ENCODE measurements around the gene AKAP8L.

AKAP8L gene

GRCh38 chr19:15418579-15419412, at the start of gene AKAP8L:
Gene AKAP8L, minus strand, starts transcription at chr19:15418988. Its CDS starts 65 bp downstream, at chr19:15418923.
- DNase-seq = peak; percentile 99 to 100

- DNase-seq = no peak
Observed at GRCh38 chr19:15467734-15468214, 49.0 kb upstream of the AKAP8L start.

DNA sequence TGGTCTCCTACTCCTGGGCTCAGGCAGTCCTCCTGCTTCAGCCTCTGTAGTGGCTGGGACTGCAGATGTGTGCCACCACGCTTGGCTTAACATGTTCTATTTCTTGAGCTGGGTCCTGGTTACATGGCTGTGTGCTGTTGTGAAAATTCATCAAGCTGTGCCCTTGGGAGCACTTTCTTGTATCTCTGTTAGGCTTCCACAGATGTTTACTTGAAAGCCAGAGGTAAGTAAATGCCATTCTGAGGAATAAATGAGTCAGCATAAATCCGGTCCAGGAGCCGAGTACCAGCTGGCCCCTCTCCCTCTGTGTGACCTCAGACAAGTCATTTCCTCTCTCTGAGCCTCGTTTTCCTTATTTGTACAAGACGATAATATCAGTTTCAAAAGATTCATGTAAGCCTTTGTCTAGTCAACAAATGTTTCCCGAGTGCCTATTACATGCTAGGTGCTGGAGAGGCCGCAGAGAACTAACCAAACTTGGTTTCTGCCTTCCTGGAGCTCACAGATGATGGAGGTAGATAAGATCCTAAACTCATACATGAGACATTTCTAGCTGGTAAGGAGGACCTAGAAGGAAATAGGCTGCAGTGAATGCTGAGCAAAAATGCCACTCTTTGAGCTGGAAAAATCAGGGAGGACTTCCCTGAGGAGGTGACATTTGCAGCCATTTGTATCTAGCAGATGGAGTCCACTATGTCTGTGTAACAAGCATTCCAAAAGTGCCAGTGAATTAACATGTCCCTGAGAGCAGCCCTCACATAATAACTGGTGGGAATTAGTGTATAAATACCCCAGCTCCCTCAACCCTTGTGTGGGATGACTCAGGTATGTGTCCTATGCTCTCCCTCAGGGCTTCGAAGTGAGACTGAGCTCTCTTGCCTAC, 48.3 kb upstream of the AKAP8L start:
- no peak for DNase-seq

DNA sequence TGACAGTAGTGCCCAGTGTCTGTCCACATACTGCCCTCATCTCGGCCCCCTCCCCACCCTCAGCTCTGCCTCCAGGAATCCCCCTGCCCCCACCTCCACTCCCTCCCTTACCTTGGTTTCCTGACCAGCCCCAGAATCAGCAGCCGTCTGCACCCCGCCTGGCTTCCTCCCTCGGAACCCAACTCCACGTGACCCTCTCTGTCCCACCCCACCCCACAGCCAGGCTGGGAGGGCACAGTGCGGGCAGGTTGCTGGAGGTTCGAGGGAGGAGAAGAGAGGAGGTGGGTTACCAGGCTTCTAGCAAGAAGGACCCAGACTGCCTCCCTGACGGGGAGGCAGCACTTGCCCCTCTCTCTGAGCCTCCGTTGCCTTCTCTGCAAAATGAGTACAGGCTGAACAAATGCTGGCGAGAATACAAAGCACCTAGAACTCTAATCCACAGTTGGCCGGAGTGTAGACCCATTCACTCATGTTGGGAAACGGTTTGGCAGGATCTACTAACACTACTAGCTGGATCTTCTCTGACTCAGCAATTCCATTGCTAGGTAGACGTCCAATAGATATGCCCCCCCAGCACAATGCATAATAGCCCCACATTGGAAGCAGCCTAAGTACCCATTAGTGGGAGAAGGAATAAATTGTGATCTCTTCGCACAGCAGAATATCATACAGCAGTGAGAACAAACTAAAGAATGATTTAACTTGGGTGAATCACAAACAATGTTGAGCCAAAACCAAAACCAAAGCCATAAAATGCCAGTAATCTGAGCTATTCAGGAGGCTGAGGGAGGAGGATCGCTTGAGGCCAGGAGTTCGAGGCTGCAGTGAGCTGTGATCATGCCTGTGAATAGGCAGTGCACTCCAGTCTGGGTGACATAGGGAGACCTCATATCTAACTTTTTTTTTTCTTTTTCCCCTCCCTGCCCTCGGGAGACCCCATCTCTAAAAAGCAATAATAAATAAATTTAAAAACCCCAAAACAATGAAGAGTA, 45.9 kb upstream of the AKAP8L start, which contains the start of gene RASAL3:
TSS of gene RASAL3 (minus strand) at position 151 of the 992 bp plus-strand sequence. CDS start 186 bp downstream, outside the sequence.
- no peak for DNase-seq

GRCh38 chr19:15463861-15464371, 45.1 kb upstream of the AKAP8L start:
- DNase-seq = no peak

- DNase-seq = no peak
Observed at GRCh38 chr19:15461694-15462093, 42.9 kb upstream of the AKAP8L start.

DNA sequence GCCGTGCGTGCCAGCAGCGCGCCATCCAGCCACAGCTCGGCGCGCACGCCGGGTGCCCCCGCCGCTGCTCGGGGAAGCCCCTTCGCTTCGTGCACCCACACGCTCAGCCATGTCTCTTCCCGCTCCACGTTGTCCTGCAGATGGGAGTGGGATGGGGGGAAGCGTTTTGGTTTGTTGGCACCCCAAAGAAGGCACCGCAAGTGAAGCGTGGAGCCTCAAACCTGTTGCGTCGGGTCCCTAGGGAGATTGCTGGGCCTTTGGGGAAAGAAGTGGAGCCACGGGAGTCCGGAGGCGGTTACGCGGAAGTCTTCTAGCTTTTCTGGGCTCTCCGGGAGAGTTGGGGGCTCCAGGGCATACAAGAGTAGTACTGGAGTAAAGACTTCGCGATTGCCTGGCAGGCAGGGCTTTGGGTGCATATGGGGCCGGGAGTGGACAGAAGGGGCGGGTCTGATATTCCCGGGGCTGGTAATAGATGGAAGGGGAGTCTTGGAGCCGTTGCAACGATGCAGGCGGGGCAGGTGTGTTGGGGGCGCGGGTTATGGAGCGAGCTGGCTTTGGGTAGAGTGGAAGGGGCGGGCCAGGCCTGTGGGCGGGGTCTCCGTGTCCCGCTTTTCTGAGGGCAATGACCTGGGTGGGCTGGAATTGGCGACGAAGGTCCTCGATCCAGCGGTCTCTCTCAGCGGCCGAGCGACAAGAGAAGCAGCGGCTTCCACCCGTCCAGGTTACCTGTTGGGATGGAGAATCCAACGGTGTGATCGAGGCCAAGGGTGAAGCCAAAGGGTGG, 39.1 kb upstream of the AKAP8L start:
- DNase-seq = no peak

- no peak for DNase-seq
Observed at GRCh38 chr19:15456871-15457700, 38.3 kb upstream of the AKAP8L start.

- DNase-seq = no peak
Observed at GRCh38 chr19:15456441-15456840, 37.7 kb upstream of the AKAP8L start.

DNA sequence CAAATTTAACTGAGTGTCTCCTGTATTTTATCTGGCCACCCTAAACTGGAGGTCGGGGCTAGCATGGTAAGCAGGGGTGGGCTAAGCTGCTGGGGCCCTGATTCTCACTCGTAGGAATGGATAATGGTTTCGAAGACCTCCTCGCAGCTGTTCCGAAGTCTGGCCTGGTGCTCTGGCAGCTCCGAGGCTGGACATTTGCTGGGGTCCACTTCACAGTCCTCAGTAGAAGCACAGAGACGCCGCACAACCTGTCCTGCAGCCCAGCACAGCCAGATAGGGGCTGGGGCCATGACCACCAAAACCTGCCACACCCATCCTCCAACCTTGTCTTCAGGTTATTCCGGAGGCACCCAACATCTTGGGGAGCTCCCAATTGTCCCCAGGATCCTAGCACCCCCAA, 37.2 kb upstream of the AKAP8L start:
- DNase-seq = no peak

DNA sequence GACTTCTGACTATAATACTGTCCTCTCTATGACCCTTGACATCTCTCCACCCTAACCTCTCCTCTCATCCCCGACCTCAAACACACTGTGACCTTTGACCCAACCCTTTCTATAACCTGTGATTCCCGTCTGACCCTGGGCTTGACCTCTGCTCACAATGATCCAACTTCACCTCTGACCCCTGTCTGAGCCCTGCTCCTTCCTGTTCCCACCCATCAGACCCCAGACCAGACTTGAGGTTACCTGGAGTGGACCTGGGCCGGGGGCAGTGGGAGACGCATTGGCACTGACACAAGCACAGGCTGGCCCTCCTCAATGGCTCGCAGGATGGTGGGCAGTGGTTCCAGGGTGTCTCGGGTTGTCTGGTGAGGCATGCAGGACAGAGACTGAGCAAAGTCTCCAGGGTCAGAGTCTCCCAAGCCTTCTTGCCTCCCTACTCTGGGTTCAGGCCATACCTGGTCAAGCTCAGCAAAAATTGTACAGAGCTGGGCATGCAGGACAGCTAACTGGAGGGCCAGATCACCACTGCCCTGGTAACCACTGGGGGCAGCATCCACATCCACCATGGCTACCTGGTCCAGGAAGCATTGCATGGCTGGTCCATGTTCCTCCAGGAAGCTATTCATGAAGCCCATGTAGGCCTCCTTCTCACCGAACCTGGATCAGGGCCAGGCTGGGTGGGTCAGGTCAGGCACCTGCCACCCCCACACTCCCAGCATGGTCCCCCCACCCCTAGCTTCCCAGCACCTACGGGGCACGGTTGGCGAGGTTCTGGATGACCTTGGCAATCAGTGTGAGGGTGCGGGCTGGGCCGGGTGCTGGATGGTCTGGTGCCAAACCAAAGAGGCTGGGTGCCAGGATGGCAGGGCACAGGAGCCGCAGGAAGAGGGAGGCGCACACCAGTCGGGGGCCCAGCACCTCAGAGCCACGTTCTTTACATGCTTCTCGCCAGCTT, 35.4 kb upstream of the AKAP8L start:
- DNase-seq = no peak

GRCh38 chr19:15453091-15453578, 34.3 kb upstream of the AKAP8L start:
- no peak for DNase-seq

GRCh38 chr19:15452111-15453047, 33.6 kb upstream of the AKAP8L start:
- peak in 1 of 2 experiments; percentile 73 for DNase-seq

- DNase-seq = no peak
Observed at GRCh38 chr19:15450528-15450890, 31.7 kb upstream of the AKAP8L start.

DNA sequence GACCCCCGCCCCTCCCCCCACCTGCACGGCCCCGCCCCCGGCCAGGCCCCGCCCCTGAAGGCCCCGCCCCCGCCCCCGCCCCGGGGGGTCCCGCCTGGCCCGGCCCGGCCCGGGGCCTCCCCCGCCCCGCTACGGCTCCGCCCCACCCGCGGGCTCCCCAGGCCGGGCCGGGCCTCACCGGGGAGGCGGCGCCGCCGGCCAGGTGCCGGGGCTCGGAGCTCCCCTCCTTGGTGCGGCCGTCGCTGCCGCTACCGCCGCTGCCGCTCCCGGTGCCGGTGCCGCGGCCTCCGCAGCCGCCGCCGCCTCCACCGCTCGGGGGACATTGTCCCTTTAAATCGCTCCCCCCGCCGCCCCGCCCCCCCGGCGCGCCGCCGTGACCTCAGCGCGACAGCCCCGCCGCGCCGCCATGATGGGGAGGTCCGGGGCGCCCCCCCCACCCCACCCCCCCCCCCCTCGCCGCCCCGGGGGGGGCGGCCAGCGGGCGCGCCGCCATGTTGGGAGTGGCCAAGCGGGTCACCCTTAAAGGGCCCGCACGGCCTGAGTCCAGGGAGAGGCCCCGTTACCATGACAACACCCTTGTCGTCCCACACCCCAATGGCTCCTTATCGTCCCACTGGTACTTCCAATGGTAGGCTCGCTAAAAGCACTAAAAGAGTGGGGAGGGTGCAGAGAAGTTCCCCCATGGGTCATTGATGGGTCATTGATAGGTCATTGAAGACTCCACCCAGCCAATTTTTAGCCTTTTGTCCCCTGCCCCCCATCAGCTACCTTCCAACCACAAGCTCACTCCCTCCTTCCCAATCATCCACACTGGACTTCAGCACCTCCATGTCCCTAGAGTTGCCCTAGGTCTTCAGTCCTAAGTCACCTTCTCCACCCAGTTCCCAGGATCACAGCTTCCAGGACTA, 31.1 kb upstream of the AKAP8L start, which contains the start of gene WIZ:
TSS of gene WIZ (minus strand) at position 337 of the 908 bp plus-strand sequence. CDS start 1,649 bp downstream, outside the sequence.
- DNase-seq = peak; percentile 35 to 79
